ENCODE data around the gene WDR82.

DNA sequence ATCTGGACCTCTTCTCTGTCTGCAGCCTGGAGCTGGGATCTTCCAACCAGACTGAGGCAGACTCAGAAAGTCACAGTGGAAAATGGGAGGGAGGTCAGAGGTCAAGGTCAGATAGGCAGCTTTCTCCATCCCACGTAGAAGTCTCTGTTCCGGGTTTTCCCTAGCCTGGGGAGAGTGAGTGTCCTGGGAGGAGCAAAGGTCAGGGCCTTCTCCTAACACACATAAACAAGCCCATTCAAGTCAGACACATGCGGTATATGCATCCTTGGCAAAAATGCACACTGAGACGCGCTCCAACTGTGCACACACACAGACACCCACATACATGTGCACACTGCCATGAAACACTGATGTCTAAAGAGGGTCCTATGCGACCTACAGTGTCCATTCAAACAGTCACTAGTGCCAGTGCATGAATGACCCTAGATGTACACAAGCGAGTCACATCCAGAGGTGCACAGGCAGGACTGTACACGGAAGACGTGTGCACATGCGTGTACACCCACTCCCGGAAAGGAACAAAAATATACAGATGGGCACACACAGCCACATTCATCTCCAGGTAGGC, 40.2 kb downstream of the WDR82 start:
- TF ChIP-seq, protein P1, sequence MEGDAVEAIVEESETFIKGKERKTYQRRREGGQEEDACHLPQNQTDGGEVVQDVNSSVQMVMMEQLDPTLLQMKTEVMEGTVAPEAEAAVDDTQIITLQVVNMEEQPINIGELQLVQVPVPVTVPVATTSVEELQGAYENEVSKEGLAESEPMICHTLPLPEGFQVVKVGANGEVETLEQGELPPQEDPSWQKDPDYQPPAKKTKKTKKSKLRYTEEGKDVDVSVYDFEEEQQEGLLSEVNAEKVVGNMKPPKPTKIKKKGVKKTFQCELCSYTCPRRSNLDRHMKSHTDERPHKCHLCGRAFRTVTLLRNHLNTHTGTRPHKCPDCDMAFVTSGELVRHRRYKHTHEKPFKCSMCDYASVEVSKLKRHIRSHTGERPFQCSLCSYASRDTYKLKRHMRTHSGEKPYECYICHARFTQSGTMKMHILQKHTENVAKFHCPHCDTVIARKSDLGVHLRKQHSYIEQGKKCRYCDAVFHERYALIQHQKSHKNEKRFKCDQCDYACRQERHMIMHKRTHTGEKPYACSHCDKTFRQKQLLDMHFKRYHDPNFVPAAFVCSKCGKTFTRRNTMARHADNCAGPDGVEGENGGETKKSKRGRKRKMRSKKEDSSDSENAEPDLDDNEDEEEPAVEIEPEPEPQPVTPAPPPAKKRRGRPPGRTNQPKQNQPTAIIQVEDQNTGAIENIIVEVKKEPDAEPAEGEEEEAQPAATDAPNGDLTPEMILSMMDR (conservative IDR thresholded peaks at IDR 0.05 in 1 of 2, IDR thresholded peaks at IDR 0.05 in 1 of 2; ENCODE audit: extremely low read depth in 1 of 2, insufficient read depth in 1 of 2, low read depth in 1 of 2, low read length in 2 of 2), result no peak
- no peak for TF ChIP-seq EZH2 (IDR thresholded peaks at IDR 0.05; ENCODE audit: borderline replicate concordance, low read length)

All from mammary epithelial cell (primary cell).